Measurements from ENCODE around the gene MAP7D3. TPM values are rescaled to one million over a fixed set of nuclear protein-coding genes. Genes with fewer than 3 reads are reported as not detected.

Gene MAP7D3
- total RNA-seq, 1 donor from 2014 or later = 9.2 TPM

- TF ChIP-seq, protein P1, sequence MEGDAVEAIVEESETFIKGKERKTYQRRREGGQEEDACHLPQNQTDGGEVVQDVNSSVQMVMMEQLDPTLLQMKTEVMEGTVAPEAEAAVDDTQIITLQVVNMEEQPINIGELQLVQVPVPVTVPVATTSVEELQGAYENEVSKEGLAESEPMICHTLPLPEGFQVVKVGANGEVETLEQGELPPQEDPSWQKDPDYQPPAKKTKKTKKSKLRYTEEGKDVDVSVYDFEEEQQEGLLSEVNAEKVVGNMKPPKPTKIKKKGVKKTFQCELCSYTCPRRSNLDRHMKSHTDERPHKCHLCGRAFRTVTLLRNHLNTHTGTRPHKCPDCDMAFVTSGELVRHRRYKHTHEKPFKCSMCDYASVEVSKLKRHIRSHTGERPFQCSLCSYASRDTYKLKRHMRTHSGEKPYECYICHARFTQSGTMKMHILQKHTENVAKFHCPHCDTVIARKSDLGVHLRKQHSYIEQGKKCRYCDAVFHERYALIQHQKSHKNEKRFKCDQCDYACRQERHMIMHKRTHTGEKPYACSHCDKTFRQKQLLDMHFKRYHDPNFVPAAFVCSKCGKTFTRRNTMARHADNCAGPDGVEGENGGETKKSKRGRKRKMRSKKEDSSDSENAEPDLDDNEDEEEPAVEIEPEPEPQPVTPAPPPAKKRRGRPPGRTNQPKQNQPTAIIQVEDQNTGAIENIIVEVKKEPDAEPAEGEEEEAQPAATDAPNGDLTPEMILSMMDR (IDR thresholded peaks at IDR 0.05; ENCODE audit: insufficient read depth, low read length, poor library complexity, severe bottlenecking) = peak; percentile 79
- DNase-seq (ENCODE audit: low read depth) = no peak
- no peak overlapping the region for H3K4me3 ChIP-seq (ENCODE audit: low read depth, low read length)
- H3K36me3 ChIP-seq (ENCODE audit: control insufficient read depth, insufficient read depth, low read length) = no peaks in the 10 kb centered on the region
- H3K27me3 ChIP-seq (ENCODE audit: control insufficient read depth, insufficient read depth, low read length) = no peaks in the 10 kb centered on the region
These were observed 17.1 kb upstream of the MAP7D3 start for GRCh38 chrX:136268051-136269048.

DNA sequence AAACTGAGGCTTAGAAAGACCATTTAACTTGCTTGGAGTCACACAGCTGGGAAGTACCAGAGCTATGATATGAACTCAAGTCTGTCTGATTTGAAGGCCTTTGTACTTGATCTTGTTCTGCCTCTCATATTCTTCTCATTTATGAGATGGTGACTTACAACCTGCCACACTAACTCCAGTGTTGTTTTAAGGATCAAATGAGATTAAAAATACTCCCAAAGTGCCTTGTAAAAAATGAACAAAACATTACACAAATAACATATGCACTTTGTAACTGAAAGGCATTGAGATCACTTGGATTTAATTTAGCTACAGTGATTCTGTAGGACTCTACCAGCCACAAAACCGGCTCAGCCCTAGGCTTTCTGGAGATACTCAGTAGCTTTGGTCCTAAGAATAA, 15.6 kb upstream of the MAP7D3 start:
- no peak for DNase-seq (ENCODE audit: low read depth)
- TF ChIP-seq, protein P1 (IDR thresholded peaks at IDR 0.05; ENCODE audit: insufficient read depth, low read length, poor library complexity, severe bottlenecking) = no peak
- Histone ChIP-seq H3K4me3 (ENCODE audit: low read depth, low read length) (no peak overlapping the region), H3K27me3 (ENCODE audit: control insufficient read depth, insufficient read depth, low read length) (no peaks in the 10 kb centered on the region), H3K36me3 (ENCODE audit: control insufficient read depth, insufficient read depth, low read length) (no peaks in the 10 kb centered on the region)

DNA sequence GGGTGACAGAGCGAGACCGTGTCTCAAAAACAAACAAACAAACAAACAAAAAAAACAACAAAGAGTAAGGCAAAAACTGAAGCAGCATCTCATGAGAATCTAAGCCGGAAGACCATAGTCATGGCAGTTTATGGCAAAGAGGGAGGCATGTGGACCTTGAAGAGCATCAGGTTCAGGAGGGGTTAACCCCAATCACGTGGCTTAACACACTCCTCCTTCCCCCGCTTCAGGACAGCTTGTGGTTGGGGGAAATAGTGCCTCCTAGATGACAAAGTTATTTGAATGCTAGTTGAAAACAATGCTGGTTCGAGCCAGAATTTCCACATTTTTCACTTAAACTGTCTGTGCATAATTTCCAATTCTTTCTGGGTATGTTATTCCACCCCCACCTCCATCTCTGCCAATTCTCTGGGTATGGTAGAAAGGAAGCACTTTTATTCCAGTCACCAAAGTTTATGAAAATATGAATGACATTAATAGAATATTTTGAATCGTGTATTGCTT, 11.7 kb upstream of the MAP7D3 start:
- Histone ChIP-seq H3K36me3 (ENCODE audit: control insufficient read depth, insufficient read depth, low read length) (no peaks in the 10 kb centered on the region), H3K4me3 (ENCODE audit: low read depth, low read length) (no peak overlapping the region), H3K27me3 (ENCODE audit: control insufficient read depth, insufficient read depth, low read length) (no peaks in the 10 kb centered on the region)
- DNase-seq (ENCODE audit: low read depth) = no peak
- TF ChIP-seq, protein P1 (IDR thresholded peaks at IDR 0.05; ENCODE audit: insufficient read depth, low read length, poor library complexity, severe bottlenecking) = no peak

GRCh38 chrX:136262243-136262642, 11.0 kb upstream of the MAP7D3 start:
- TF ChIP-seq, protein P1 (IDR thresholded peaks at IDR 0.05; ENCODE audit: insufficient read depth, low read length, poor library complexity, severe bottlenecking) = no peak
- no peak for DNase-seq (ENCODE audit: low read depth)

DNA sequence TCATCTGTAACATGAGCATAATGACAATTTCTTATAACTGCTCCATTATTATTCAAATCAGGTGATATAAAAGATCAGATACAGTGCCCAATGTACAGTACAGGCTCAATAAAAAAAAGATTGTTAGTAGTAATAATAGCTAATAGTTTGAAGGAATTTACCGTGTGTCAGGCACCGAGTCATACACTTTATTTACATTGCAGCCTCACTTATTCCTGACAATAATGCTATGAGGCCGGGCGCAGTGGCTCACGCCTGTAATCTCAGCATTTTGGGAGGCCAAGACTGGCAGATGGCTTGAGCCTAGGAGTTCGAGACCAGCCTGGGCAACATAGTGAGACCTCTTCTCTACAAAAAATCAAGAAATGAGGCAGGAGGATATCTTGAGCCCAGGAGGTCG, 10.1 kb upstream of the MAP7D3 start:
- TF ChIP-seq, protein P1 (IDR thresholded peaks at IDR 0.05; ENCODE audit: insufficient read depth, low read length, poor library complexity, severe bottlenecking) = no peak
- no peak for DNase-seq (ENCODE audit: low read depth)
- Histone ChIP-seq H3K27me3 (ENCODE audit: control insufficient read depth, insufficient read depth, low read length) (no peaks in the 10 kb centered on the region), H3K4me3 (ENCODE audit: low read depth, low read length) (no peak overlapping the region), H3K36me3 (ENCODE audit: control insufficient read depth, insufficient read depth, low read length) (no peaks in the 10 kb centered on the region)

More at GRCh38 chrX:136262243-136262642, 11.0 kb upstream of the MAP7D3 start:
- no peaks in the 10 kb centered on the region for H3K36me3 ChIP-seq (ENCODE audit: control insufficient read depth, insufficient read depth, low read length)
- no peak overlapping the region for H3K4me3 ChIP-seq (ENCODE audit: low read depth, low read length)
- H3K27me3 ChIP-seq (ENCODE audit: control insufficient read depth, insufficient read depth, low read length) = no peaks in the 10 kb centered on the region
